ENCODE measurements around the gene COPZ2.

COPZ2 gene

GRCh38 chr17:48055531-48056245 is 18.1 kb upstream of the COPZ2 start:
- no CpG with 5 or more reads among the region's 5 CpGs for WGBS (ENCODE audit: extremely low coverage, insufficient coverage, low lambda C conversion rate)
- peak overlapping the region; percentile 81 for H2BK5ac ChIP-seq (ENCODE audit: low read length)
- DNase-seq, result peak; percentile 96
- peak overlapping the region; percentile 89 for H3K27ac ChIP-seq (ENCODE audit: low read depth, low read length)
- H2BK120ac ChIP-seq (ENCODE audit: low read depth, low read length), result peak overlapping the region; percentile 5
- peaks cover 35% of the 10 kb centered on the region for H3K36me3 ChIP-seq (ENCODE audit: control insufficient read depth, insufficient read depth, low read length)
- H2BK15ac ChIP-seq (replicated peaks; ENCODE audit: low read depth), result no peak overlapping the region
- H3K4me1 ChIP-seq (ENCODE audit: control insufficient read depth, low read depth, low read length), result peaks cover 20% of the 10 kb centered on the region
- H3K4ac ChIP-seq (ENCODE audit: low read depth, low read length), result peak overlapping the region; percentile 74
- peak overlapping the region; percentile 80 for H3K9ac ChIP-seq (ENCODE audit: low read length)
- no peak overlapping the region for H4K8ac ChIP-seq (ENCODE audit: low read depth, low read length)
- peak overlapping the region; percentile 91 for H2AK5ac ChIP-seq (ENCODE audit: low read length)
- H4K5ac ChIP-seq (ENCODE audit: low read length), result peak overlapping the region; percentile 66
- H3K4me2 ChIP-seq (ENCODE audit: low read length), result peak overlapping the region; percentile 78
- peaks cover 42% of the 10 kb centered on the region for H3K79me1 ChIP-seq (ENCODE audit: low read length)
- no peaks in the 10 kb centered on the region for H3K27me3 ChIP-seq (ENCODE audit: insufficient read depth, low read length, poor library complexity)
- peak overlapping the region; percentile 95 for H3K56ac ChIP-seq (ENCODE audit: low read length)
- peak overlapping the region; percentile 35 for H3K4me3 ChIP-seq (ENCODE audit: low read length)
- H3K79me2 ChIP-seq (ENCODE audit: control insufficient read depth, insufficient read depth, low read length), result peaks cover 81% of the 10 kb centered on the region
- H3K18ac ChIP-seq (ENCODE audit: low read length), result peak overlapping the region; percentile 71
- peak overlapping the region; percentile 95 for H3K23ac ChIP-seq (ENCODE audit: low read length)

DNA sequence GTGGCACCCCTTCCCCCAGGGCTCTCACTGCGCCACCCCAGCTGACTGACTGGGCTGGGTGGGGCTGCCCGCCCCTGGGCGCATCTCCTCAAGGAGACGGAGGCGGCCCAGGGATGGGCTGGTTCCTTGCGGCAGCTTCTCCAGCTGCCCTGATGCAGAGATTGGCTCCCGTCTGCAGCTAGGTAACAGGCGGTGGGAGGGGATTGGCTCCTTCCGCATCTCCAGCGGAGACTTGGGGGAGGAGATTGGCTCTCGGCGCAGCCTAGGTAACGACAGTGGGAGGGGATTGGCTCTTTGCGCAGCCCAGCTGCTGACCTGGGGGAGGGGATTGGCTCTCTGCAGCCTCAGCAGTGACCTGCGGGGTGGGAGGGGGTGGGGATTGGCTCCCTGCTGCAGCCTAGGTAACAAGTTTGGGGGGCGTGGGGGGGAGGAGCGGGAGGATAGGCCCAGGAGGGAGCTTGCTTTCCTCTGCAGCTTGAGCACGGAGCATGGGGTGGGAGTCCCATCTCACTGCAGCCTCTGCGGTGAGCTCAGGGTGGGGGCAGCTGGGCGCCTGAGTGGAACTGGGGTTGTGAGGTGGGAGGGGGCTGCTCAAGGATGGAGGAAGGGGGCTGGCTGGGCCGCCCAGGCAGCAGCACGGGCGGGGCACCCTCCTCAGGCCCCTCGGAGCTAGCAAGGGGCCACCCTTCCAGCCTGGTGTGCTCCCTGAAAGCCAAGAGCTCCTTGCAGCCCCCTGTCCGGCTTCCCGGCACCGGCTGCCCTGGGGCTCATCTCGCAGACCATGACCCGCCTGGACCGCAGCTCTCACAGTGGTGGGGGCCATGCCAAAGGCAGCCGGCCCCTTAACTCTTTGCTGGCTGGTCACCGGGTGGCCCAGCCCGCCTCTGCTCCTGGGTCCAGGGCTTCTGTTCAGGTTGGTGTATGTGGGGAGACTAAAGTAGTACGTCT is 16.9 kb upstream of the COPZ2 start:
- Histone ChIP-seq H3K23ac (ENCODE audit: low read length) (peak overlapping the region; percentile 98), H3K79me2 (ENCODE audit: control insufficient read depth, insufficient read depth, low read length) (peaks cover 86% of the 10 kb centered on the region), H3K27ac (ENCODE audit: low read depth, low read length) (peak overlapping the region; percentile 89), H3K79me1 (ENCODE audit: low read length) (peaks cover 44% of the 10 kb centered on the region), H4K8ac (ENCODE audit: low read depth, low read length) (no peak overlapping the region), H3K18ac (ENCODE audit: low read length) (peak overlapping the region; percentile 71), H3K4ac (ENCODE audit: low read depth, low read length) (peak overlapping the region; percentile 74), H2AK5ac (ENCODE audit: low read length) (no peak overlapping the region), H3K9ac (ENCODE audit: low read length) (peak overlapping the region; percentile 80), H2BK120ac (ENCODE audit: low read depth, low read length) (no peak overlapping the region), H3K27me3 (ENCODE audit: insufficient read depth, low read length, poor library complexity) (no peaks in the 10 kb centered on the region), H3K4me2 (ENCODE audit: low read length) (peak overlapping the region; percentile 78), H4K5ac (ENCODE audit: low read length) (no peak overlapping the region), H3K4me1 (ENCODE audit: control insufficient read depth, low read depth, low read length) (peaks cover 20% of the 10 kb centered on the region), H2BK15ac (replicated peaks; ENCODE audit: low read depth) (no peak overlapping the region), H3K56ac (ENCODE audit: low read length) (peak overlapping the region; percentile 95), H2BK5ac (ENCODE audit: low read length) (no peak overlapping the region), H3K36me3 (ENCODE audit: control insufficient read depth, insufficient read depth, low read length) (peaks cover 31% of the 10 kb centered on the region), H3K4me3 (ENCODE audit: low read length) (peak overlapping the region; percentile 35)
- WGBS (ENCODE audit: extremely low coverage, insufficient coverage, low lambda C conversion rate), result no CpG with 5 or more reads among the region's 34 CpGs
- peak; percentile 99 for DNase-seq

- Histone ChIP-seq H3K4me3 (ENCODE audit: low read length) (no peak overlapping the region), H2BK5ac (ENCODE audit: low read length) (no peak overlapping the region), H3K23ac (ENCODE audit: low read length) (no peak overlapping the region), H3K27ac (ENCODE audit: low read depth, low read length) (peak overlapping the region; percentile 65), H3K4me2 (ENCODE audit: low read length) (peak overlapping the region; percentile 65), H3K36me3 (ENCODE audit: control insufficient read depth, insufficient read depth, low read length) (peaks cover 26% of the 10 kb centered on the region), H2BK15ac (replicated peaks; ENCODE audit: low read depth) (no peak overlapping the region), H3K56ac (ENCODE audit: low read length) (peak overlapping the region; percentile 79), H2BK120ac (ENCODE audit: low read depth, low read length) (no peak overlapping the region), H3K4me1 (ENCODE audit: control insufficient read depth, low read depth, low read length) (peaks cover 20% of the 10 kb centered on the region), H3K9ac (ENCODE audit: low read length) (peak overlapping the region; percentile 41), H4K5ac (ENCODE audit: low read length) (no peak overlapping the region), H3K79me1 (ENCODE audit: low read length) (peaks cover 46% of the 10 kb centered on the region), H2AK5ac (ENCODE audit: low read length) (no peak overlapping the region), H3K27me3 (ENCODE audit: insufficient read depth, low read length, poor library complexity) (no peaks in the 10 kb centered on the region), H3K4ac (ENCODE audit: low read depth, low read length) (no peak overlapping the region), H3K18ac (ENCODE audit: low read length) (no peak overlapping the region), H4K8ac (ENCODE audit: low read depth, low read length) (no peak overlapping the region), H3K79me2 (ENCODE audit: control insufficient read depth, insufficient read depth, low read length) (peaks cover 86% of the 10 kb centered on the region)
- DNase-seq, result no peak
- no CpG with 5 or more reads among the region's 6 CpGs for WGBS (ENCODE audit: extremely low coverage, insufficient coverage, low lambda C conversion rate)
Observed at GRCh38 chr17:48053758-48054237, 16.2 kb upstream of the COPZ2 start.

DNA sequence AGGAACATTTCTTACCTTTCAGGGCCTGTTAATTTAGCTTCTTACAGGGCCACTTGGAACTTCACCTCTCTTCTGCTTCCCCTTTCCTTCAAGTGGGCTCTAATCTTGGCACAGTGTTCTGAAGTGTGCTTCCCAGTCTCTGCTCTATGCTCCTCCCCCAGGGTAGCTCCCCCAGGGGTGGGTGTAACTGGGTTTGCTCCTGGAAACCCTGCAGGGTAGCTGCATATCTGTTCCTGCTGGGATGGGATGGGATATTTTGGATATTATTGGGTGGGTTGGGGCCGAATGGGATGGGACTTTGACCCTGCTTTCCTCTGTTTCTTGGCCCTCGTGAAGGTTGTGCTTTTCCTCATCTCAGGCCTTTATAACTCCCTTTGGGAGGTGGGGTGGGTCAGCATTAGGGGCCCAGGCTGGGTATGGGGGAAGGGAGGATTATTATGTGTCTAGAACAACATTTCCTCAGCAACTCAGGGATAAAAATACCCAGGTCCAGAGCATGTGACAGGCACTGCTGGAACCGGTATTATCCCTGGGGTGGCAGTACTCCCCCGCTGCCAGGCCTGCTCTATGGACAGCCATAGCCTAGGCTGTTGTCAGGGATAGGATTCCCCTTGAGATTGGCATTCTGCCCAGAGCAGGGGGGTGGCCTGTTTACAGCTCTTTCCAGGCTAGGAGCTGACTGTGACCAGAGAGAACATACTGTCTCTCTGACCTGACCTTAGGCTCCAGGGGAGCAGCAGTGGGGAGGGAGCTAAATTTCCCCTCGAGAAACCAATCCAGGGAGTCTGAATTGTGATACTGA is 15.6 kb upstream of the COPZ2 start:
- no peak overlapping the region for H3K4me3 ChIP-seq (ENCODE audit: low read length)
- DNase-seq, result no peak
- peaks cover 20% of the 10 kb centered on the region for H3K4me1 ChIP-seq (ENCODE audit: control insufficient read depth, low read depth, low read length)

DNA sequence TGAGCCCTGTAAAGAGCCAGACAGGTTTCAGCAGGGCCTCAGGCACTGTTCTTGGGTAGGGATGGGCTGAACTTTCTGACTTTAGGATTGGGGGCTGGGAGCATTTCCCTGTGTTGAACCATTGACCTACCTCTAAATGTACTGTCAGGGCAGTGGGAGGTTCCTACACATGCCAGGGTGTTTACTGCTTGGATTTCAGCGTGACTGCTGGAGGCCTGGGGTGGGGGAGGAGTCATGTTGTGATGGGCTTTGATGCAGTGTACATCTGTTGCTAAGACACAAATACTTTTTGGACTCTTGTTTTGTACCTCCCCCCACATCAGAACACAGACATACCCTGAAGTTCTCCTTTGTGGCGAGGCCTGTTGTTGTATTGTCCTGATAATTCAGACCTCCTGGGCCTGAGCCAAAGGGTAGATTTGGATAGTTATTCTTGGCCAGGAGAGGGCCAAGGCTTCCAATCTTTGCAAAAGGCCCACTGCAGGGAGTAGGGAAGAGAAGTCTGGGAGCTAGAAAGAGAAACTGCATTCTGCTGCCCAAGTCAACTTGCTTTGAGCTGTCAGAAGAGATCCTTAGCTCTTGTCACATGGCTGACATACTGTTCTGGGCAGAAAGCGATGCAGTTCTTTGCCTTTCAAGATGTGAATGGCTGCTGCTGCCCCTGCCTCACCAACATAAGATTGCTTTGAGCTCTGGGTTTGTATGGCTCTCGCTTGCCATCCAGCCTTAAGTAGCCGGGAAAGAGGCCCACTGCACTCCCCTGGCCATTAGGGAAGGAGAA is 14.3 kb upstream of the COPZ2 start:
- H3K9ac ChIP-seq (ENCODE audit: low read length), result peak overlapping the region; percentile 20
- no peak overlapping the region for H3K4ac ChIP-seq (ENCODE audit: low read depth, low read length)
- H2BK15ac ChIP-seq (replicated peaks; ENCODE audit: low read depth), result no peak overlapping the region
- peaks cover 11% of the 10 kb centered on the region for H3K36me3 ChIP-seq (ENCODE audit: control insufficient read depth, insufficient read depth, low read length)
- H2BK120ac ChIP-seq (ENCODE audit: low read depth, low read length), result no peak overlapping the region
- no peak overlapping the region for H2AK5ac ChIP-seq (ENCODE audit: low read length)
- H3K4me2 ChIP-seq (ENCODE audit: low read length), result no peak overlapping the region
- no peak overlapping the region for H4K5ac ChIP-seq (ENCODE audit: low read length)
- H3K23ac ChIP-seq (ENCODE audit: low read length), result no peak overlapping the region
- no peak overlapping the region for H4K8ac ChIP-seq (ENCODE audit: low read depth, low read length)
- H3K27me3 ChIP-seq (ENCODE audit: insufficient read depth, low read length, poor library complexity), result no peaks in the 10 kb centered on the region
- WGBS (ENCODE audit: extremely low coverage, insufficient coverage, low lambda C conversion rate), result no CpG with 5 or more reads among the region's 5 CpGs
- H3K4me3 ChIP-seq (ENCODE audit: low read length), result no peak overlapping the region
- H3K4me1 ChIP-seq (ENCODE audit: control insufficient read depth, low read depth, low read length), result peaks cover 20% of the 10 kb centered on the region
- H3K27ac ChIP-seq (ENCODE audit: low read depth, low read length), result no peak overlapping the region
- H3K56ac ChIP-seq (ENCODE audit: low read length), result no peak overlapping the region
- no peak overlapping the region for H2BK5ac ChIP-seq (ENCODE audit: low read length)
- H3K79me2 ChIP-seq (ENCODE audit: control insufficient read depth, insufficient read depth, low read length), result peaks cover 69% of the 10 kb centered on the region
- peaks cover 32% of the 10 kb centered on the region for H3K79me1 ChIP-seq (ENCODE audit: low read length)
- no peak for DNase-seq
- H3K18ac ChIP-seq (ENCODE audit: low read length), result no peak overlapping the region

More for the DNA sequence above, 15.6 kb upstream of the COPZ2 start:
- Histone ChIP-seq H3K23ac (ENCODE audit: low read length) (no peak overlapping the region), H3K79me2 (ENCODE audit: control insufficient read depth, insufficient read depth, low read length) (peaks cover 82% of the 10 kb centered on the region), H3K36me3 (ENCODE audit: control insufficient read depth, insufficient read depth, low read length) (peaks cover 23% of the 10 kb centered on the region), H3K4ac (ENCODE audit: low read depth, low read length) (no peak overlapping the region), H3K18ac (ENCODE audit: low read length) (no peak overlapping the region), H2BK15ac (replicated peaks; ENCODE audit: low read depth) (no peak overlapping the region), H2BK120ac (ENCODE audit: low read depth, low read length) (no peak overlapping the region), H4K5ac (ENCODE audit: low read length) (no peak overlapping the region), H4K8ac (ENCODE audit: low read depth, low read length) (no peak overlapping the region), H3K9ac (ENCODE audit: low read length) (peak overlapping the region; percentile 31), H3K79me1 (ENCODE audit: low read length) (peaks cover 42% of the 10 kb centered on the region), H2BK5ac (ENCODE audit: low read length) (no peak overlapping the region), H3K27me3 (ENCODE audit: insufficient read depth, low read length, poor library complexity) (no peaks in the 10 kb centered on the region), H3K27ac (ENCODE audit: low read depth, low read length) (peak overlapping the region; percentile 65), H3K4me2 (ENCODE audit: low read length) (no peak overlapping the region), H2AK5ac (ENCODE audit: low read length) (no peak overlapping the region), H3K56ac (ENCODE audit: low read length) (peak overlapping the region; percentile 79)
- WGBS (ENCODE audit: extremely low coverage, insufficient coverage, low lambda C conversion rate), result no CpG with 5 or more reads among the region's 5 CpGs

Data from mesendoderm (in vitro differentiated cells).